DOHH2 (cell line): ENCODE results near the gene SLC5A6.
A peak's percentile ranks its signal among the peaks of the same experiment; 100 is the strongest.

Experiments
- H3F3A ChIP-seq: fragments of 200-600 bp; sonication (generic), shearing (Covaris generic); 2 replicates; pipeline ENCODE4 v1.6.0; 2016; ENCODE audit warnings: antibody characterized with exemption, mild to moderate bottlenecking; ENCODE audit not compliant: control insufficient read depth, insufficient read depth
- H3K27ac ChIP-seq: fragments of 200-600 bp; sonication (generic); 2 replicates; pipeline ENCODE4 v1.5.1; 2014; ENCODE audit warnings: low read depth, mild to moderate bottlenecking, low read length, moderate library complexity
- H3K27me3 ChIP-seq: fragments of 200-600 bp; sonication (generic); 2 replicates; pipeline ENCODE4 v1.6.1; 2014; ENCODE audit warnings: mild to moderate bottlenecking, low read length, mixed read lengths; ENCODE audit not compliant: control insufficient read depth
- H3K36me3 ChIP-seq: fragments of 200-600 bp; sonication (generic); 2 replicates; pipeline ENCODE4 v1.6.1; 2014; ENCODE audit warnings: mild to moderate bottlenecking, low read length, moderate library complexity, mixed read lengths; ENCODE audit not compliant: control insufficient read depth
- H3K4me1 ChIP-seq: fragments of 200-600 bp; sonication (generic); 2 replicates; pipeline ENCODE4 v1.6.1; 2014; ENCODE audit warnings: mild to moderate bottlenecking, low read length, mixed read lengths; ENCODE audit not compliant: control insufficient read depth
- H3K4me2 ChIP-seq: fragments of 200-600 bp; sonication (generic); 2 replicates; pipeline ENCODE4 v1.6.0; 2014; ENCODE audit warnings: mild to moderate bottlenecking, low read length, moderate library complexity
- H3K4me3 ChIP-seq: fragments of 200-600 bp; sonication (generic); 2 replicates; pipeline ENCODE4 v1.5.1; 2014; ENCODE audit warnings: mild to moderate bottlenecking, low read length, mixed read lengths
- H3K79me2 ChIP-seq: fragments of 200-600 bp; sonication (generic); 2 replicates; pipeline ENCODE4 v1.6.1; 2014; ENCODE audit warnings: mild to moderate bottlenecking, low read length, mixed read lengths; ENCODE audit not compliant: control insufficient read depth
- H3K9me2 ChIP-seq: fragments of 200-600 bp; sonication (generic); replicated peaks from 2 replicates; pipeline ENCODE4 v1.6.1; 2014; ENCODE audit warnings: mild to moderate bottlenecking, low read length, mixed read lengths; ENCODE audit not compliant: control insufficient read depth
- H3K9me3 ChIP-seq: fragments of 200-600 bp; sonication (generic); 2 replicates; pipeline ENCODE4 v1.6.1; 2014; ENCODE audit warnings: antibody characterized with exemption, low read length, mixed read lengths; ENCODE audit not compliant: control insufficient read depth, insufficient read depth
- H4K20me1 ChIP-seq: fragments of 200-600 bp; sonication (generic); 2 replicates; pipeline ENCODE4 v1.6.0; 2014; ENCODE audit warnings: low read depth, mild to moderate bottlenecking, antibody characterized with exemption, low read length, moderate library complexity; ENCODE audit not compliant: control insufficient read depth, insufficient read depth
- CTCF ChIP-seq: fragments of 200-600 bp; sonication (generic); IDR thresholded peaks from one replicate; pipeline ENCODE4 v1.5.1; 2014; ENCODE audit warnings: antibody characterized with exemption, mild to moderate bottlenecking, low read depth, low read length; ENCODE audit not compliant: poor library complexity, severe bottlenecking
- EZH2phosphoT487 ChIP-seq: fragments of 200-600 bp; sonication (generic); IDR thresholded peaks from 2 replicates; pipeline ENCODE4 v1.6.1; 2017; ENCODE audit warnings: borderline replicate concordance, mild to moderate bottlenecking, antibody characterized with exemption, low read length, moderate library complexity, mixed read lengths

Gene SLC5A6

DNA sequence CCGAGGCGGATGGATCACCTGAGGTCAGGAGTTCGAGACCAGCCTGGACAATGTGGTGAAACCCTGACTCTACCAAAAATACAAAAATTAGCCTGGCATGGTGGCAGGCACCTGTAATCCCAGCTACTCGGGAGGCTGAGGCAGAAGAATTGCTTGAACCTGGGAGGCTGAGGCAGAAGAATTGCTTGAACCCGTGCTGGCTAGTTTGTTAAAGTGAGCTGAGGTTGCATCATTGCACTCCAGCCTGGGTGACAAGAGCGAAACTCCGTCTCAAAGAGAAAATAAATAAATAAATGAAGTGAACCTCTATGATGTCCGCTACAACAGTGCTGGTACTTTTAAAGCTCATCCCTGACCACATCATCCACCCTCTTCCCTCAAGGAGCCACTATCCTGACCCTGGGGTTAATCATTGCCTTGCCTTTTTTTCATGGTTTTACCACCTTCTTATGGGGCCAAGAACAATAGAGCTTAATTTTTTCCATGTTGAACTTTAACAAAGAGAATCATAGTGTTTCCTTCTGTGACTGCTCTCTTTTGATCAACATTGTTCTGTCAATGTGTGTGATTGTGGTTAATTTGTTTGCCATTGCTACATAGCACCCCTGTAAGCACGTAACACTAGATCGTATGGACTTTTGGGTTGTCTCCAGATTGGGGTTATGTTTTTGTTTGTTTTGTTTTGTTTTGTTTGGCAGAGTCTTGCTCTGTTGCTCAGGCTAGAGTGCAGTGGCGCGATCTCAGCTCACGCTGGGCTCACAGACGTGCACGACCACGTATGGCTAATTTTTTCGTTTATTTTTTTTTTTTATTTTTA, 17.3 kb downstream of the SLC5A6 start:
- no peaks in the 10 kb centered on the region for H3K27me3 ChIP-seq
- no peaks in the 10 kb centered on the region for H4K20me1 ChIP-seq
- peaks cover 33% of the 10 kb centered on the region for H3F3A ChIP-seq
- no peaks in the 10 kb centered on the region for H3K79me2 ChIP-seq
- peak overlapping the region; percentile 64 for H3K27ac ChIP-seq
- no peaks in the 10 kb centered on the region for H3K9me2 ChIP-seq
- peaks cover 61% of the 10 kb centered on the region for H3K4me1 ChIP-seq
- H3K36me3 ChIP-seq, result peaks cover 7% of the 10 kb centered on the region
- TF ChIP-seq EZH2phosphoT487 (no peak), CTCF (no peak)
- H3K9me3 ChIP-seq, result no peaks in the 10 kb centered on the region
- peak overlapping the region; percentile 41 for H3K4me3 ChIP-seq
- H3K4me2 ChIP-seq, result peak overlapping the region; percentile 64

DNA sequence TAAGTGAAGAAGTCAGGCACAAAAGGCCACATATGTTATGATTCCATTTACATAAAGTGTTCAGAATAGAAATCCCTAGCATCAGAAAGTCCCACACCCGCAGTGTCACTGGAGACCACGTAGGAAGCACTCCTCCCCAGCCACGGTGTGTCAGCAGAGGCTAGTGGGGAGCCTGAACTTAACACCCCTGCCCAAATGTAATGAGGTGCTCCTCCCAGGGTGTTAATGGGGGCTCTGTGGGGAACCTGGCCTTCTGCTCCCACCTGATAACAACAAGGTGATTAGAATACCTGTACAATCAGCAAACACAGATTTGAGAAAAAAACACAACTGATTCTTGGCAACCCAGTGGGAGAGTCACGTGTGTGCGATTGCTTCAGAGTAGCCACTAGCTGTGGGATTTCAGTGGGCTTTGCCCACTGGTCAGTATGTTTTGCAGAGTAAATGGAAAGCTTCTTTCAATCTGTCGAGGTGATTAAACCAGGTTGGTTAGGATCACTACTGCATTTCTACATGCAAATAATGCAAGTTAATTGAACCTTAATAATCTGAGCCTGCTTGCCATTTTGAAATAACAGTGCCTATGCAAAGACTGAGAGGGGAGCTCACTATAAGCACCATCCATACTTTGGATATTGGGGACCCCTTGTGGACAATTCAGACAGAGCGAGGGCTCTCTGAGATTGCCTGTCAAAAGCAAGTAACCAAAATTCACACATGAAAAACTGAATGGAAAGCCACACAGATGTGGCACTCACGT, 20.8 kb downstream of the SLC5A6 start:
- no peaks in the 10 kb centered on the region for H3K27me3 ChIP-seq
- H3K79me2 ChIP-seq, result no peaks in the 10 kb centered on the region
- no peaks in the 10 kb centered on the region for H3K9me2 ChIP-seq
- no peaks in the 10 kb centered on the region for H3K36me3 ChIP-seq
- H3K4me3 ChIP-seq, result no peak overlapping the region
- peaks cover 20% of the 10 kb centered on the region for H3F3A ChIP-seq
- TF ChIP-seq CTCF (peak; percentile 83), EZH2phosphoT487 (no peak)
- no peaks in the 10 kb centered on the region for H4K20me1 ChIP-seq
- H3K4me1 ChIP-seq, result peaks cover 42% of the 10 kb centered on the region
- no peak overlapping the region for H3K27ac ChIP-seq
- H3K4me2 ChIP-seq, result peak overlapping the region; percentile 9; the same call in 1 of the 2 replicates
- H3K9me3 ChIP-seq, result no peaks in the 10 kb centered on the region

GRCh38 chr2:27189989-27190388, 22.1 kb downstream of the SLC5A6 start:
- Histone ChIP-seq H3K9me2 (no peaks in the 10 kb centered on the region), H3K4me3 (no peak overlapping the region), H3K27me3 (no peaks in the 10 kb centered on the region), H3F3A (peaks cover 15% of the 10 kb centered on the region), H3K27ac (no peak overlapping the region), H3K9me3 (no peaks in the 10 kb centered on the region), H3K36me3 (no peaks in the 10 kb centered on the region), H3K4me1 (peaks cover 40% of the 10 kb centered on the region), H3K79me2 (no peaks in the 10 kb centered on the region), H3K4me2 (no peak overlapping the region), H4K20me1 (no peaks in the 10 kb centered on the region)
- TF ChIP-seq EZH2phosphoT487 (no peak), CTCF (no peak)
